Measurements from ENCODE around the gene PLXNC1. TPM values are rescaled to one million over a fixed set of nuclear protein-coding genes. Genes with fewer than 3 reads are reported as not detected.
A peak's percentile ranks its signal among the peaks of the same experiment; 100 is the strongest.

Gene PLXNC1
- total RNA-seq, 1 experiment from 2014 or later, result 0.30 TPM

DNA sequence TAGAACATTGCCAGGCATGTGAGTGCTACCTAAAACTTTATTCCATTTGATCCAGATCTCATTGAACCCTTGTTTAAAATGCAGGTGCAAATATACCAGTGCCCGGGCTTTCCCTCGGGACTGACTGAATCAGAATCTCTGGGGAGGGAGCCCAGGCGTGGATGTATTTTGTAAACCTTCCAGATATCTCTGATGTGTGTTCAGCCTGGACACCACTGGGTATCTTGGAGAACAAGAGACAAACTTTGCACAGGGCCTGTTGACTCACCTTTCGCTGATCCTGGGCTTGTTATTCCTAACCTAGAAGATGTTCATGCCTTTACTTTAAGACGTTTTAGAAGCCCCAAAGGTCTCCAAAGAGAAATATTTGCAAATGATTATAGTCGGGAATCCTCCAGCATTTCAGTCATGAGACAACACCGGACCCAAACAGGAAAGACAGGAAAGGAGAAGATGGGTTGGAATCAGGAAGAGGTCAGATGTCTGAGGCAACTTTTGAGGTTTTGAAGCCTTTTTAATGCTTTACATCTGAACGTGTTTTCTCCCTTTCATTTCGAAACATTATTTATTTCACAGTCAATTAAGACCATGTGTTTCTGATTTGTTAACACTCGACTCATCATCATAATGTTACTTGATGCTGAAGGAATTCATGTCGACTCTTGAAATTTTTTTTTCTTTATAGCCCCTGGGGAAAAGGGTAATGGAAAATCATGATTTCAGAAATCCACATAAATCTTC lies 118.6 kb downstream of the PLXNC1 start:
- intact Hi-C loops (cut with micrococcal nuclease; ENCODE audit: unreplicated experiment), result loop anchor here (10.0 kb wide), 1 partner anchor 258 kb away; no protein-coding TSS in a partner anchor
- H3K4me3 ChIP-seq (ENCODE audit: low read depth, low read length, poor library complexity, severe bottlenecking), result no peak overlapping the region
- H3K4me1 ChIP-seq (ENCODE audit: insufficient read depth, low read length, poor library complexity, severe bottlenecking), result peaks cover 47% of the 10 kb centered on the region
- no TSS peak for BruUV-seq (replicated peaks)
- DNase-seq (ENCODE audit: low spot score), result peak; percentile 88
- peaks cover 41% of the 10 kb centered on the region for H3K27me3 ChIP-seq (replicated peaks; ENCODE audit: insufficient read depth, low read depth, low read length, poor library complexity)
- H3K9me3 ChIP-seq (ENCODE audit: low read depth, low read length, poor library complexity, severe bottlenecking), result no peaks in the 10 kb centered on the region
- no peaks in the 10 kb centered on the region for H3K36me3 ChIP-seq (ENCODE audit: insufficient read depth, low read length, poor library complexity, severe bottlenecking)
- no peak overlapping the region for H3K27ac ChIP-seq (ENCODE audit: low read depth, low read length, poor library complexity, severe bottlenecking)
- ChIA-PET POLR2A (ENCODE audit: low non-redundant PET) (no interaction called here), CTCF (no interaction called here)
- TF ChIP-seq, protein P1, sequence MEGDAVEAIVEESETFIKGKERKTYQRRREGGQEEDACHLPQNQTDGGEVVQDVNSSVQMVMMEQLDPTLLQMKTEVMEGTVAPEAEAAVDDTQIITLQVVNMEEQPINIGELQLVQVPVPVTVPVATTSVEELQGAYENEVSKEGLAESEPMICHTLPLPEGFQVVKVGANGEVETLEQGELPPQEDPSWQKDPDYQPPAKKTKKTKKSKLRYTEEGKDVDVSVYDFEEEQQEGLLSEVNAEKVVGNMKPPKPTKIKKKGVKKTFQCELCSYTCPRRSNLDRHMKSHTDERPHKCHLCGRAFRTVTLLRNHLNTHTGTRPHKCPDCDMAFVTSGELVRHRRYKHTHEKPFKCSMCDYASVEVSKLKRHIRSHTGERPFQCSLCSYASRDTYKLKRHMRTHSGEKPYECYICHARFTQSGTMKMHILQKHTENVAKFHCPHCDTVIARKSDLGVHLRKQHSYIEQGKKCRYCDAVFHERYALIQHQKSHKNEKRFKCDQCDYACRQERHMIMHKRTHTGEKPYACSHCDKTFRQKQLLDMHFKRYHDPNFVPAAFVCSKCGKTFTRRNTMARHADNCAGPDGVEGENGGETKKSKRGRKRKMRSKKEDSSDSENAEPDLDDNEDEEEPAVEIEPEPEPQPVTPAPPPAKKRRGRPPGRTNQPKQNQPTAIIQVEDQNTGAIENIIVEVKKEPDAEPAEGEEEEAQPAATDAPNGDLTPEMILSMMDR (conservative IDR thresholded peaks at IDR 0.05; ENCODE audit: low read depth, low read length), result no peak
- no peak for TF ChIP-seq EZH2 (IDR thresholded peaks at IDR 0.05; ENCODE audit: borderline replicate concordance, low read depth, low read length, poor library complexity, severe bottlenecking)

DNA sequence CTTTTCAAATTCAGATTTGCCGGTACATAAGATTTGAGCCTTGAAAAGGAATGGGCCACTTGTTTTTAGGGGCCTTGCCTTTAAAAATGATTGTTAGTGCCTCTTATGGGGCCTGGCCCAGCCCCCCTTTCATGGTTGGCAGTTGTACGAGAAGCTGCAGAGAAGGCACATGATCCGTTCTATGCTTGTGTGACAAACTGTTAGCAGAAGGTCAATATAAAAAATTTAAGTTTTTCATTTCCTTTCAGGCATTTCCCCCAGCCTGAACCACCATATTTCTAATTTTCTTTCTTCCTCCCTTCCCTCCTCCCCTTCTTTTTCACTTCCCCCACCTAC lies 119.1 kb downstream of the PLXNC1 start:
- CTCF ChIA-PET, result no interaction called here
- no peak for DNase-seq (ENCODE audit: low spot score)
- intact Hi-C loops (cut with micrococcal nuclease; ENCODE audit: unreplicated experiment), result loop anchor here (10.0 kb wide), 1 partner anchor 257 kb away; no protein-coding TSS in a partner anchor

DNA sequence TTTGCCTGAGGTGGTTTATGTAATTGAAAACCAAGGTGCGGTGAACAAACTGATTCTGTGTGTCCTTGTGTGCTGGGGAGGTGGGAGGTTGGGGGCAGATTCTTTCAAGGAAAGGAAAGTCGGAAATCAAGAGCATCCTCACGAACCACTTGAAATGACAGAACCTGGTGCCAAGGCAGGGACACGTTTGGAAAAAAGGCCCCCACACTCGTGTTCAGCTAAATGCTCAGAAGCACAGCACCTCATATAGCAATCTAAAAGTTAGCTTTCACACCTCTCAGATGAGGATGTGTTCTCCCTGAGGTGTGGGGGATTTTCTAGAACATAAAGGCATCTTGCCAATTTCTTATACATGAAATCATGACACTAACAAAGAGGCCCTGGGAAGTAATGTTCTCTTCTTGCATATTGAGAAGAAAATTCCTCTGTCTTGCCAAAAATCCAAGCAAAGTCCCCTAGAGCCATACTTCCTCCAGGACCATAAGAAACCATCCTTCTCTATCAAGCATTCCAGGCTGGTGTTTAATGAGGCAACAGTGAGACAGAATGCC lies 119.6 kb downstream of the PLXNC1 start:
- Histone ChIP-seq H3K4me1 (ENCODE audit: insufficient read depth, low read length, poor library complexity, severe bottlenecking) (peaks cover 39% of the 10 kb centered on the region), H3K27me3 (replicated peaks; ENCODE audit: insufficient read depth, low read depth, low read length, poor library complexity) (peaks cover 47% of the 10 kb centered on the region), H3K36me3 (ENCODE audit: insufficient read depth, low read length, poor library complexity, severe bottlenecking) (no peaks in the 10 kb centered on the region), H3K4me3 (ENCODE audit: low read depth, low read length, poor library complexity, severe bottlenecking) (no peak overlapping the region), H3K27ac (ENCODE audit: low read depth, low read length, poor library complexity, severe bottlenecking) (no peak overlapping the region), H3K9me3 (ENCODE audit: low read depth, low read length, poor library complexity, severe bottlenecking) (no peaks in the 10 kb centered on the region)
- TF ChIP-seq, protein P1 (conservative IDR thresholded peaks at IDR 0.05; ENCODE audit: low read depth, low read length), result no peak
- no peak for TF ChIP-seq EZH2 (IDR thresholded peaks at IDR 0.05; ENCODE audit: borderline replicate concordance, low read depth, low read length, poor library complexity, severe bottlenecking)
- ChIA-PET POLR2A (ENCODE audit: low non-redundant PET) (no interaction called here), CTCF (no interaction called here)
- no TSS peak for BruUV-seq (replicated peaks)
- intact Hi-C loops (cut with micrococcal nuclease; ENCODE audit: unreplicated experiment), result loop anchor here (10.0 kb wide), 1 partner anchor 257 kb away; no protein-coding TSS in a partner anchor
- DNase-seq (ENCODE audit: low spot score), result no peak

More for the DNA sequence above, 119.1 kb downstream of the PLXNC1 start:
- no peaks in the 10 kb centered on the region for H3K9me3 ChIP-seq (ENCODE audit: low read depth, low read length, poor library complexity, severe bottlenecking)
- POLR2A ChIA-PET (ENCODE audit: low non-redundant PET), result no interaction called here
- no peak overlapping the region for H3K4me3 ChIP-seq (ENCODE audit: low read depth, low read length, poor library complexity, severe bottlenecking)
- no peaks in the 10 kb centered on the region for H3K36me3 ChIP-seq (ENCODE audit: insufficient read depth, low read length, poor library complexity, severe bottlenecking)
- peaks cover 42% of the 10 kb centered on the region for H3K27me3 ChIP-seq (replicated peaks; ENCODE audit: insufficient read depth, low read depth, low read length, poor library complexity)
- BruUV-seq (replicated peaks), result no TSS peak
- peaks cover 44% of the 10 kb centered on the region for H3K4me1 ChIP-seq (ENCODE audit: insufficient read depth, low read length, poor library complexity, severe bottlenecking)
- no peak overlapping the region for H3K27ac ChIP-seq (ENCODE audit: low read depth, low read length, poor library complexity, severe bottlenecking)
- no peak for TF ChIP-seq EZH2 (IDR thresholded peaks at IDR 0.05; ENCODE audit: borderline replicate concordance, low read depth, low read length, poor library complexity, severe bottlenecking)
- TF ChIP-seq, protein P1 (conservative IDR thresholded peaks at IDR 0.05; ENCODE audit: low read depth, low read length), result no peak
